ENCODE measurements around the gene C22orf42.
"Not testable (repeated sequence)": the region's sequence is repeated elsewhere in the genome, so short reads cannot be mapped to it uniquely, and the experiment has no call there.

Gene C22orf42

GRCh38 chr22:32158712-32159533 lies at the start of gene C22orf42:
TSS of gene C22orf42 (minus strand) at chr22:32159303. CDS start at chr22:32159215, 88 bp downstream.
- no peak for DNase-seq

- no peak for DNase-seq
Measured at GRCh38 chr22:32208681-32209080, 49.6 kb upstream of the C22orf42 start.

DNA sequence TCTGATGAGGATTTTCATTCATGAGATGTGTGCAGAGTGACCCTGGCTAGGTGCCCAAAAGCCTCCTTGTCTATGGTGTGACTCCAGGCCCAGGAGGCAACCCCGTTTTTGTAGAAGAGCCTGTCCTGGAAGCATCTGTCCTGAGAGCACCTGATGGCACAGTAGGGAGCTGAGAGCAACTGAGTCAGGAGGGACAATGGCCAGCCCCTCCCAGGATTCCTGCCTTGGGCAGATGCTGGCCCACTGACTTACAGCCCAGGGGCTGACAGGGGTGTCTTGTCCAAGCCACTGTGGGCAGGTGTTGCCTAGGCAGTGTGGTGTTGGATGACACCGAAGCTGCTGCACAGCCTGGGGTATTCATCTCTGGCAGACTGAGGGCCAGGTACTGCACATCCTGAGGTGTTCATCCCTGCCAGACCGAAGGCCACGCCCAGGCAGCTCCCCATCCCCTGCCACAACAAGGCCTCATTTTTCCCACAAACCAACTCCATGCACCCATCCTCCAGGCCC lies 48.9 kb upstream of the C22orf42 start:
- DNase-seq: no peak

GRCh38 chr22:32206774-32207758 lies 48.0 kb upstream of the C22orf42 start:
- DNase-seq: peak; percentile 78

- peak; percentile 55 for DNase-seq
Measured at GRCh38 chr22:32205974-32206773, 47.1 kb upstream of the C22orf42 start.

GRCh38 chr22:32204856-32205722 lies 46.0 kb upstream of the C22orf42 start, which contains the start of gene RFPL2:
TSS of gene RFPL2 (minus strand) at chr22:32205073. CDS start at chr22:32202451, 2,622 bp downstream.
- peak; percentile 89 for DNase-seq

- peak; percentile 82 for DNase-seq
Measured at GRCh38 chr22:32204040-32204855, 45.1 kb upstream of the C22orf42 start.

GRCh38 chr22:32203181-32204039 lies 44.3 kb upstream of the C22orf42 start:
- DNase-seq: peak; percentile 20

- peak; percentile 85 for DNase-seq
Measured at GRCh38 chr22:32202539-32203180, 43.6 kb upstream of the C22orf42 start.

DNA sequence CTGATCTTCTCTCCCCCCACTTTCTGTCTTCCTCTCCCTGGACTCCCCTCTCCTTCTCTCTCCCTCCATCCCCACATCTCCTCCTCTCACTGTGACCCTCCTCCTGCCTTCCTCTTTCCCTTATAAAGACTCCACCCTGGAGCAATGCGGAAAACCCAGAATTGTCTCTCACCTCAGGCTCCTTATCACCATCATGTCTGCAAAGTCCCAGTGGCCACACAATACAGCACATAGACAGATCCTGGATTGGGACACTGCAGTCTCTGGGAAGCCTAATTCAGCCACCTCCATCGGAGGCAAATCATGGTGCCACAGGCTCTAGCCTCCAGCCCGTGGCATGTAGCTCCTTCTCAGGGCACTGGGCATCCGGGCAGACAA lies 43.0 kb upstream of the C22orf42 start:
- no peak for DNase-seq

GRCh38 chr22:32200752-32201151 lies 41.6 kb upstream of the C22orf42 start:
- no peak for DNase-seq

GRCh38 chr22:32199961-32200360 lies 40.9 kb upstream of the C22orf42 start:
- no peak for DNase-seq

GRCh38 chr22:32199341-32199740 lies 40.2 kb upstream of the C22orf42 start:
- DNase-seq: no peak

DNA sequence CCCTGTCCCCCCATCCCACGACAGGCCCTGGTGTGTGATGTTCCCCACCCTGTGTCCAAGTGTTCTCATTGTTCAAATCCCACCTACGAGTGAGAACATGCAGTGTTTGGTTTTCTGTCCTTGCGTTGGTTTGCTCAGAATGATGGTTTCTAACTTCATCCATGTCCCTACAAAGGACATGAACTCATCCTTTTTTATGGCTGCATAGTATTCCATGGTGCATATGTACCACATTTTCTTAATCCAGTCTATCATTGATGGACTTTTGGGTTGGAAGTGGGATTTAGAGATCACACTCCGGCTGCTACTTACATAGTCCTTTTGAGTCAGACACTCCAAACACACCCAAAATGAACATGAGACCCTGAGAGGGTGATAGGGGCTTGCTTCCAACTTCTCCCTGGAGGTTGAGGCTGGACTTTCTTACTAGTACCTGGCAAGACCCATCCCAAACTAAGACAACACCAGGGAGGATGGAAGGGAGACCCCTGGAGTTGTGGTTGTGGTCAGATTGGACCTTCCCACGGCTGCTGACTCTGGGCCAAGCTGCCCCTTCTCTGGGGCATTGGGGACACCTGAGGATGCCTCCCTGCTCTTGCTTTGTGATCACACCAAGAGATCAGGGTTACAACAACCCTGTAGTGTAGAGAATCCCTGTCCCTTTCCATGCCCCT lies 38.6 kb upstream of the C22orf42 start:
- DNase-seq: not testable (repeated sequence)

- DNase-seq: not testable (repeated sequence)
Measured at GRCh38 chr22:32195900-32196299, 36.8 kb upstream of the C22orf42 start.

DNA sequence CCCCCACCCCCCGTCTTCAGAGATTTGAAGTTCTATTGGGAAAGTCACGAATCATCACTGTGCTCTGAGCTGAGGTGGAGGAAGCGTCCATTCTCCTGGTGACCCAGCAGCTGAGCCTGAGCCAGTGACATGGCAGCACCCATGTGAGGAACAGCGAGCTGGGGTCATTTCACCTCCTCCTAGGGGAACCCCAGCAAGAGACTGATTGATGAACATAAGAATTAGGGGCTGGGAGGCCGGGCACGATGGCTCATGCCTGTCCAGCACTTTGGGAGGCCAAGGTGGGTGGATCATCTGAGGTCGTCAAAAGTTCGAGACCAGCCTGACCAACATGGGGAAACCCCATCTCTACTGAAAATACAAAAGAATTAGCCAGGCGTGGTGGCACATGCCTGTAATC lies 34.2 kb upstream of the C22orf42 start:
- not testable (repeated sequence) for DNase-seq

DNA sequence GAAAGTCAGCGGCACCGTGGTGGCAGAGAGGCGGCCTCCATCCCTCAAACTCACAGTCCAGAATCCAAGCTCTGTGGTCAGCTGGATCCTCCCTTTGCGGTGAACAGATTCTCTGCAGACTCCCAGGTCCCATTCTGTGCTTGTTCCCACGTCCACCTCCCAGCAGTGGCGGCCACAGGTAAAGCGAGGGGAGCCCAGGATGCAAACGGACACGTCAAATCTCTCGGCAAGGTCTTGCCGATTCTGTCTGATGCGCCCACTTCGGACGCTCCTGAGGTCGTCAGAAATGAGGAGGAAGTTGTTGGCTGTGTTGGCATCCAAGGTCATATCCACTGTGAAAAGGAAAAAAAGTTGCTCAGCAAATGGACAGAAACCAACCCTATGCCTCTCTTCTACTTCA lies 31.9 kb upstream of the C22orf42 start:
- not testable (repeated sequence) for DNase-seq

DNA sequence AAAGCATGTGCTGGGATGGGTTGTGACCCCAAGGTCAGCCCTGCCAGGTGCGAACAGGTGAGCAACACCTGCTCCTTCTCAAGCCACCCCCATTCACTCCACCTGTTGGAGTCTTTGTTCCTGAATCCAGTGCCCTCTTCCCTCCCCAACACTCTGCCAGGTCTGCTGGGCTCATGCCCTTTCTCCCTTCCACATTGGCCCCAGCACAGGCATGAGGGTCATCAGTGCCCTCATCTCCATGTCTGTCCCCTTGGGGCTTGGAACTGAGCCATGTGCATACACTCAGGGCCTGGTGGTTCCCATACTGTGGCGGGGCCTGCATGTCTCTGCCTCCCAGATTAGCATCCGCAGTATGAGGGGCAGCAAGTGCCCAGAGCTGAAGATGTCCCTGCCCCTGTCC lies 26.7 kb upstream of the C22orf42 start:
- DNase-seq: peak; percentile 24
